GM15510 (cell line): ENCODE data around the gene ERBB2.

Experiments
- POLR2A ChIP-seq: IDR thresholded peaks from 3 replicates; pipeline ENCODE4 v1.6.1; 2011; ENCODE audit warnings: borderline replicate concordance; ENCODE audit not compliant: insufficient read length; ENCODE audit errors: extremely low read depth

Gene ERBB2

DNA sequence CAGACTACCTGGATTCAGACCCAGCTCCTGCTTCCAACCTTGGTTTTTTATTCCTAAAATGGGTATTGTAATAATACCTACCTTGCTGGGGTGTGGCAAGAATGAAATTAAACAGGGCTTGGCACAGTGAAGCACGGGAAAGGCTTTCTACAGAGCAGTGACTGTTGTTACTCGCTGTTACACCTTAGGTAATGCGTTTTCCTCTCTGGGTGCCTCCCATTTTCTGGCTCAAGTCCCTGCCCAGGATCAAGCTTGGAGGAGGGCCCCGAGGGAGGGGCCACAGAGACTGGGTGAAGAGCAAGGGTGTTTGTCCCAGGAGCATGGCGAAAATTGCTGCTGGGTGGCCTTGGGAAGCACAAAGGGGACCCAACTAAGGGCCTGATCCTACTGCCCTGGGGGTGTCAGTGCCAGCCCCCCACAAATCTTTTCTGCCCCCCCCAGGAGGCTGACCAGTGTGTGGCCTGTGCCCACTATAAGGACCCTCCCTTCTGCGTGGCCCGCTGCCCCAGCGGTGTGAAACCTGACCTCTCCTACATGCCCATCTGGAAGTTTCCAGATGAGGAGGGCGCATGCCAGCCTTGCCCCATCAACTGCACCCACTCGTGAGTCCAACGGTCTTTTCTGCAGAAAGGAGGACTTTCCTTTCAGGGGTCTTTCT is 17.1 kb downstream of the ERBB2 start:
- TF ChIP-seq POLR2A: no peak

DNA sequence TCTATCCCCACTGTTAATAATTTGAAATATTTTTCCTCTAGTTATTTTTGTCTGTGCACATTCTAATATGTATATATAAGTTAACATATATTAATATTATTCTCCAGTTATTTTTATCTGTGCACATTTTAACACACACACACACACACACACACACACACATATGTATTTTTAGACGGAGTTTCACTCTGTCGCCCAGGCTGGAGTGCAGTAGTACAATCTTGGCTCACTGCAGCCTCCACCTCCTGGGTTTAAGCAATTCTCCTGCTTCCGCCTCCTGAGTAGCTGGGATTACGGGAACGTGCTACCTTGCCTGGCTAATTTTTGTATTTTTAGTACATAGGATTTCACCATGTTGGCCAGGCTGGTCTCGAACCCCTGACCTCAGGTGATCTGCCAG is 17.8 kb downstream of the ERBB2 start:
- TF ChIP-seq POLR2A: no peak

DNA sequence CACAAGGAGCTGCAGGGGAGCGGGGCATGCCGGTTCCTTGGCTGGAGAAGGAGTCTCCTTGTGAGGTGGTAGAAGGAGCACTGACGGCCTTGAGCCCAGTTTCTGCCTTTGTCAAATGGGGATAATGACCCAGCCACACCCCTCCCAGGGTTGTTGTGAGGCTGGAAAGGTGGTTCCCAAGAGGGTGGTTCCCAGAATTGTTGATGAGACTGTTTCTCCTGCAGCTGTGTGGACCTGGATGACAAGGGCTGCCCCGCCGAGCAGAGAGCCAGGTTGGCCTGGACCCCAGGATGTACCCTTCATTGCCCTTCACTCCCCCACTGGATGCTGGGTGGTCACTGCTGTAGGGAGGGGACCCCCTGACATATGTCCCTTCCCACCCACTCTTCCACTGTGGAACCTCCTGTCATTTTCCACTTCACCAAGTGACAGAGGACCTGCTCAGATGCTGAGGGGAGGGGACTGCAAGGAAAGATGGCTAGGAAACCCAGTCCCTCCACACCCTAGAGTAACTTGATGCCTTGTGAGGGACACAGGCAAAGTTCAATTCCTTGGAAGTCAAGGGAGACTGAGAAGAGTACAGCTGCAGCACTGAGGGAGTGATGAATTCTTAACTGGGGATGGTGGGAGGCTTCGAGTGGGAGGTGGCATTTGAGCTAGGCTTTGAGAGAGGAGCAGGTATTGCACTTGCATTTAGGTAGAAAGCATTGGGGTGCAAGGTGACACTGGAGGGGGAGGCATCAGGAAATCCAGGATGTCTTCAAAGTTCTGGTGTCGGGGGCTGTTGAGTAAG is 19.9 kb downstream of the ERBB2 start:
- TF ChIP-seq POLR2A: no peak

DNA sequence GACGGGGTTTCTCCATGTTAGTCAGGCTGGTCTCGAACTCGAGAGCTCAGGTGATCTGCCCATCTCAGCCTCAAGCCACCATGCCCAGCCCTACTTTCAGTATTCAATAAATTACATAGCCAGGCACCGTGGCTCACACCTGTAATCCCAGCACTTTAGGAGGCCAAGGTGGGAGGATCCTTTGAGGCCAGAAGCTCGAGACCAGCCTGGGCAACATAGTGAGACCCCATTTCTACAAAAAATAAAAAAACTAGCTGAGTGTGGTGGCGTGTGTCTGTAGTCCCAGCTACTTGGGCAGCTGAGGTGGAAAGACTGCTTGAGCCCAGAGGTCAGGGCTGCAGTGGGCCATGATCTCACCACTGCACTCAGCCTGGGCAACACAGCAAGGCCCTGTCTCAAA is 22.2 kb downstream of the ERBB2 start:
- TF ChIP-seq POLR2A: no peak

DNA sequence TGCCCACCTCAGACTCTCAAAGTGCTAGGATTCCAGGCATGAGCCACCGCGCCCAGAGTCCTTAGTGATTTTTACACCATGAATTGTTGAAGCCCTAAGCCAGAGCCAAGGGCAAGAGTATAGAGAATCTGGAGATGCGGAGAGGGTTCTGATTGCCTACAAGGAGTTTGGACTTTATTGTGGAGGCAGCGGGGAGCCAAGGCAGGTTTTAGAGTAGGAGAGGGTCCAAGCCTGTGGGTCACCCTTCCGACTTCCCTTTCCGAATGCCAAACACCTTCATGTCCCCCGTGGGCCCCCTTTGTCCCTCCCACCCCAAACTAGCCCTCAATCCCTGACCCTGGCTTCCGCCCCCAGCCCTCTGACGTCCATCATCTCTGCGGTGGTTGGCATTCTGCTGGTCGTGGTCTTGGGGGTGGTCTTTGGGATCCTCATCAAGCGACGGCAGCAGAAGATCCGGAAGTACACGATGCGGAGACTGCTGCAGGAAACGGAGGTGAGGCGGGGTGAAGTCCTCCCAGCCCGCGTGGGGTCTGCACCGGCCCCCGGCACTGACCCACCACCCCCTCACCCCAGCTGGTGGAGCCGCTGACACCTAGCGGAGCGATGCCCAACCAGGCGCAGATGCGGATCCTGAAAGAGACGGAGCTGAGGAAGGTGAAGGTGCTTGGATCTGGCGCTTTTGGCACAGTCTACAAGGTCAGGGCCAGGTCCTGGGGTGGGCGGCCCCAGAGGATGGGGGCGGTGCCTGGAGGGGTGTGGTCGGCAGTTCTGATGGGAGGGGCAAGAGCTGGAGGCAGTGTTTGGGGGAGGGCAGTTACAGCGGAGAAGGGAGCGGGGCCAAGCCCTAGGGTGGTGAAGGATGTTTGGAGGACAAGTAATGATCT is 23.3 kb downstream of the ERBB2 start:
- TF ChIP-seq POLR2A: no peak

DNA sequence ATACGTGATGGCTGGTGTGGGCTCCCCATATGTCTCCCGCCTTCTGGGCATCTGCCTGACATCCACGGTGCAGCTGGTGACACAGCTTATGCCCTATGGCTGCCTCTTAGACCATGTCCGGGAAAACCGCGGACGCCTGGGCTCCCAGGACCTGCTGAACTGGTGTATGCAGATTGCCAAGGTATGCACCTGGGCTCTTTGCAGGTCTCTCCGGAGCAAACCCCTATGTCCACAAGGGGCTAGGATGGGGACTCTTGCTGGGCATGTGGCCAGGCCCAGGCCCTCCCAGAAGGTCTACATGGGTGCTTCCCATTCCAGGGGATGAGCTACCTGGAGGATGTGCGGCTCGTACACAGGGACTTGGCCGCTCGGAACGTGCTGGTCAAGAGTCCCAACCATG is 24.9 kb downstream of the ERBB2 start:
- TF ChIP-seq POLR2A: no peak

DNA sequence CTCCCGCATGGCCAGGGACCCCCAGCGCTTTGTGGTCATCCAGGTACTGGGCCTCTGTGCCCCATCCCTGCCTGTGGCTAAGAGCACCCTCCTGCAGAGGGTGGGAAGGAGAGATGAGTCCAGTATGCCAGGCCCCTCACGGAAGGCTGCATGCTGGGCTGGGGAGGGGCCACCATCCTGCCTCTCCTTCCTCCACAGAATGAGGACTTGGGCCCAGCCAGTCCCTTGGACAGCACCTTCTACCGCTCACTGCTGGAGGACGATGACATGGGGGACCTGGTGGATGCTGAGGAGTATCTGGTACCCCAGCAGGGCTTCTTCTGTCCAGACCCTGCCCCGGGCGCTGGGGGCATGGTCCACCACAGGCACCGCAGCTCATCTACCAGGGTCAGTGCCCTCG is 26.8 kb downstream of the ERBB2 start:
- TF ChIP-seq POLR2A: no peak

DNA sequence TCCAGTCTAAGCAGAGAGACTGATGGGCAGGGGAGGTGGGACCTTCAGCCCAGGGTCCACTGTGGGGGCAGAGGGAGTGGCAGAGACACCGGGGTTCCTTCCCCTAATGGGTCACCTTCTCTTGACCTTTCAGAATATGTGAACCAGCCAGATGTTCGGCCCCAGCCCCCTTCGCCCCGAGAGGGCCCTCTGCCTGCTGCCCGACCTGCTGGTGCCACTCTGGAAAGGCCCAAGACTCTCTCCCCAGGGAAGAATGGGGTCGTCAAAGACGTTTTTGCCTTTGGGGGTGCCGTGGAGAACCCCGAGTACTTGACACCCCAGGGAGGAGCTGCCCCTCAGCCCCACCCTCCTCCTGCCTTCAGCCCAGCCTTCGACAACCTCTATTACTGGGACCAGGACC is 27.7 kb downstream of the ERBB2 start:
- TF ChIP-seq POLR2A: no peak

DNA sequence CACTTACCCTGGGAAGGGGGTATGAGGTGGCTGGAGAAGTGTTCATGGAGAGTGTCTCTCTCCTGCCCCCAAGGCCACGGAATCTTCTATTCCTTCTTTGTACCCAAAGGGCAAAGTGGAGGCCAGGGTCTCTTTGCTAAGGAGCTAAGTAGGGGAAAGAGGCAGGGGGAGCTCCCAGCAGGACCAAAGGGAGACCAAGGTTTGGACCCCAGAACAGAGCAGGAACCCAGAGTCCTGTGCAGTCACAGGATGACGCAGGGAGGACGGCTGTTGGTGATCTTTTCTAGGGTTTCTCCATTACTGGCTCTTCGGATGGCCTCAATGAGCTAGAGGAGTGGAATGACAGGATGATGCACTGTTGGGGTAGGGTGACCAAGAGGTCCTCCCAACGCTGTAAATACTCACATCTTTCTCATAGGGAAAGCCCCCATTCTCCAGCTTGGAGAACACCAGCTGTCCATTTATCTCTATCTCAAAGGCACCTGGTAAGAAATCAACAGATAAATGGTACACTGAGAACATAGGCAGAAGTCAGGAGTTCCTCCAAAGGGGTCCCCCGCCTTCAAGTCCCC is 29.5 kb downstream of the ERBB2 start:
- no peak for TF ChIP-seq POLR2A

DNA sequence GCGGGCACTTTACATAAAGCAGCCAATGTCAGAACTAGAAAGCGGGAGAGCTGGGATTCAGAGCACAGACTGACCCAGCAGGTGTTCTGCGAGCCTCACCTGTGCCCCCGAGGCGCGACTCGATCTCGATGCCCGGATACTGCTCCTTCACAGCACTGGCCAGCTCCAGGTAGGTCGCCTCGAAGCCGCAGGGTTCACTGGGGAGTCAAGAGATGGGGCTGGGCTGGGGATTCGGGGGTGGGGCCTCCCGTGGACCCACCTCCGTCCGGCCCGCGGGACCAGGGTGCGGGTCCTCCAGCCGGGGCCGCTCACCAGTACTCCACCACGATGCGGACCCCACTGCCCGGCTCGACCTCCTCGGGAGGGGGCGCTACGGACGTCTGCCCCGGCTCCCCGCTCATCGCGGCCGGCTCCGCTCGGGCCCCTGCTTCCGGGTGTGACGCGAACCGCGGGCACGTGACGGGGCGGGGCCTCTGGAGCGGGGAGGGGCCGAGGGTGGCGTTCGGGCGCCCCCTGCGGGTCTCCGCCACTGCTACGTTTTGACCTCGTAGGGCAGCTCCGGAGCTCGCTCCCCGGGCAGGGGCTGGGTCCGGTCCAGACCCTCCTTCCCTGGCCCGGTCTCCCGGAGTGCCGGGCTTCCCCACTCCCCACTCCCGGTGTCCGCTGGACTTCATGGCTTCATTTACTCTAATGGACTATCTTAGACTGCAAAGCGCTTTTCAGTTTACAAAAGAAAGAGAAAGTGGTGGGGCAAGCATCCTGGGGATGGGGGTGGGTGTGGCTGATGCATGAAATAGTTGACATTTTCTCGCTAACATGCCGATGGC is 30.4 kb downstream of the ERBB2 start, which contains the start of gene MIEN1:
Gene MIEN1 (minus strand): TSS at position 438 of the 827 bp plus-strand sequence. CDS start 37 bp downstream, at position 401.
- peak; percentile 88 for TF ChIP-seq POLR2A

DNA sequence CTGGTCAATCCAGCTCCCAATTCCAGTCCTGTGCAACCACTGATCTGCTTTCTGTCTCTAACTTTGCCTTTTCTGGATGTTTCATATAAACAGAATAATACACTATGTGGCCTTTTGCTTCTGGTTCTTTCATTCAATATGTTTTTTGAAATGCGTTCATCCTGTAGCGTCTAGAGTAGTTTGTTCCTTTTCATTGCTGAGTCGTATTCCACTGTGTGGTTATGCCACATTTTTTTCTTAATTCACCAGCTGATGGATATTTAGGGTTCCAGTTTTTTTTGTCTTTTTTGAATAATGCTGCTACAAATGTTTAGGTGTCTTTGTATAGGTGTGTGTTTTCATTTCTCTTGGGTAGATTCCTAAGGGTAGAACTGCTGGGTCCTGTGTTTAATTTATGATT is 32.7 kb downstream of the ERBB2 start:
- no peak for TF ChIP-seq POLR2A

DNA sequence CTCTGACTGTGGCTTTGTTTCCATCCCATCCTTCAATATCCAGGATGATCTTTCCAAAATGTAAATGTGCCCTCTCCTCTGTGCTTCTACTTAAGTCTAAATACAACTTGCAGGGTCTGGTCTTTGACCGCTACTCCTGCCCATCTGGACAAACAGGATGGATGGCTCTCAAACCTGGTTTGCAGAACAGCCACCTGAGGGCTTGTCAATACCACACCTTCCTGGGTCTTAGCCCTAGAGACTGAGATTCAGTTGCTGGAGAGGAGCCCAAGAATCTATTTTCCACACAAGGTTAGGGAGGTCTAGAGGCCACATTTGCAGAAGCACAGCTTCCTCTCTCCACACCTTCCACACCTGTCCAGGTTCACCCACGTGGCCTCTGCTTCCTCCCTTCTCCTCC is 36.0 kb downstream of the ERBB2 start:
- TF ChIP-seq POLR2A: no peak

DNA sequence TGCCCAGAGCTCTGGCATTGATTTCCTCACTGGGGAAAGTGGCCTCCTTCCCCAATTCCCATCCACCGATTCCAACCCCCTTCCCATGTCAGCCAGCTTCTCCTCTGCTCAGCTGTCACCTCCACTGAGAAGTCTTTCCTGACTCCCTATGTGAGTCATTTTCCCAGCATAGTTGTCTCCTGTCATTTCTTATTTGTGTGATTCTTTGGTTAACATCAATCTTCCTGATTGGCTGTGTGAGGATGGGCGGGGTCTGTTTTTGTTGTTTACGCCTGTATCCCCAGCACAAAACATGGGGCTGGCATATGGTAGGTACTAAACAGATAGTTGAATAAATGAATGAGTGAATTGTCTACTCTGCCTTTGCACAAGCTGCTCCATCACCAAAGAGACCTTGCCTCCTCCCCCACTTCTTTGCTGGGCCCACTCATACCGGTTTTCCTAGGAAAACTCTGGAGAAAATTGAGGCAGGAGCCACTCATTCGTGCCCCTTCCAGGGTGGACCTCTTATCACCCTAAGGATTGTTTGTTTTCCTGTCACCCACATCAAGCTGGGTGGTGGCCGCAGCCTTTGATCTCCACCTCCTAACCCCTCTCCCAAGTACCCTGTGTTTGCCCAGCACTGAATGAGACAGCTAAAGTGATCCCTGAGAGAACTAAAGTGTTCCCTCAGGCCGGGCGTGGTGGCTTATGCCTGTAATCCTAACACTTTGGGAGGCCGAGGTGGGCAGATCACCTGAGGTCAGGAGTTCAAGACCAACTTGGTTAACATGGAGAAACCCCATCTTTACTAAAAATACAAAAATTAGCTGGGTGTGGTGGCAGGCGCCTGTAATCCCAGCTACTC is 36.7 kb downstream of the ERBB2 start:
- TF ChIP-seq POLR2A: no peak
